IPS-18a (cell line): ENCODE data around the gene CPSF3.
"Not testable (repeated sequence)": the region's sequence is repeated elsewhere in the genome, so short reads cannot be mapped to it uniquely, and the experiment has no call there.

Experiments used
- H3K27ac ChIP-seq: one replicate; pipeline ENCODE4 v1.5.1; 2013; ENCODE audit warnings: low read length
- H3K27me3 ChIP-seq: one replicate; pipeline ENCODE4 v1.6.1; 2013; ENCODE audit warnings: mild to moderate bottlenecking, low read length; ENCODE audit not compliant: control insufficient read depth, insufficient read depth
- H3K36me3 ChIP-seq: one replicate; pipeline ENCODE4 v1.6.1; 2013; ENCODE audit warnings: low read depth, low read length; ENCODE audit not compliant: control insufficient read depth
- H3K4me1 ChIP-seq: one replicate; pipeline ENCODE4 v1.6.1; 2013; ENCODE audit warnings: low read depth, low read length; ENCODE audit not compliant: control insufficient read depth
- H3K4me3 ChIP-seq: one replicate; pipeline ENCODE4 v1.5.1; 2013; ENCODE audit warnings: low read length
- H3K9ac ChIP-seq: one replicate; pipeline ENCODE4 v1.6.1; 2013; ENCODE audit warnings: mild to moderate bottlenecking, low read length, moderate library complexity
- H3K9me3 ChIP-seq: one replicate; pipeline ENCODE4 v1.6.1; 2013; ENCODE audit warnings: low read depth, low read length; ENCODE audit not compliant: control insufficient read depth

Gene CPSF3

GRCh38 chr2:9513946-9514345 is 90.5 kb downstream of the CPSF3 start:
- not testable (repeated sequence) for H3K4me1 ChIP-seq, H3K9ac ChIP-seq, H3K27me3 ChIP-seq, H3K27ac ChIP-seq, H3K9me3 ChIP-seq, H3K4me3 ChIP-seq
- peaks cover 10% of the 10 kb centered on the region for H3K36me3 ChIP-seq

GRCh38 chr2:9517118-9517782 is 93.8 kb downstream of the CPSF3 start:
- no peaks in the 10 kb centered on the region for H3K9me3 ChIP-seq
- no peak overlapping the region for H3K27ac ChIP-seq
- no peaks in the 10 kb centered on the region for H3K4me1 ChIP-seq
- peaks cover 31% of the 10 kb centered on the region for H3K36me3 ChIP-seq
- no peak overlapping the region for H3K4me3 ChIP-seq
- no peak overlapping the region for H3K9ac ChIP-seq
- no peaks in the 10 kb centered on the region for H3K27me3 ChIP-seq

- H3K9ac ChIP-seq = no peak overlapping the region
- H3K4me1 ChIP-seq = no peaks in the 10 kb centered on the region
- no peaks in the 10 kb centered on the region for H3K27me3 ChIP-seq
- no peaks in the 10 kb centered on the region for H3K9me3 ChIP-seq
- no peak overlapping the region for H3K27ac ChIP-seq
- H3K36me3 ChIP-seq = peaks cover 32% of the 10 kb centered on the region
- no peak overlapping the region for H3K4me3 ChIP-seq
Measured at GRCh38 chr2:9518163-9518562, 94.7 kb downstream of the CPSF3 start.

- H3K36me3 ChIP-seq = peaks cover 33% of the 10 kb centered on the region
- no peaks in the 10 kb centered on the region for H3K27me3 ChIP-seq
- no peak overlapping the region for H3K27ac ChIP-seq
- no peak overlapping the region for H3K9ac ChIP-seq
- no peak overlapping the region for H3K4me3 ChIP-seq
- H3K9me3 ChIP-seq = no peaks in the 10 kb centered on the region
- H3K4me1 ChIP-seq = no peaks in the 10 kb centered on the region
Measured at GRCh38 chr2:9518780-9519179, 95.3 kb downstream of the CPSF3 start.

GRCh38 chr2:9519250-9519649 is 95.8 kb downstream of the CPSF3 start:
- H3K4me1 ChIP-seq = no peaks in the 10 kb centered on the region
- no peak overlapping the region for H3K4me3 ChIP-seq
- H3K27ac ChIP-seq = no peak overlapping the region
- no peak overlapping the region for H3K9ac ChIP-seq
- no peaks in the 10 kb centered on the region for H3K27me3 ChIP-seq
- no peaks in the 10 kb centered on the region for H3K9me3 ChIP-seq
- peaks cover 33% of the 10 kb centered on the region for H3K36me3 ChIP-seq
